NT2/D1 (cell line): ENCODE data around the gene TYRO3.

ENCODE experiments used
- DNase-seq: peaks from one replicate; pipeline ENCODE4 v3.0.0-alpha.2; 2011; ENCODE audit warnings: low read depth, low spot score
- H3K27me3 ChIP-seq: 2 replicates; pipeline ENCODE4 v1.6.0; 2011; ENCODE audit warnings: mild to moderate bottlenecking; ENCODE audit not compliant: insufficient read length, insufficient read depth
- H3K36me3 ChIP-seq: 2 replicates; pipeline ENCODE4 v1.6.1; 2011; ENCODE audit warnings: mild to moderate bottlenecking, low read length, mixed read lengths; ENCODE audit not compliant: insufficient read depth, insufficient read length
- H3K4me1 ChIP-seq: 2 replicates; pipeline ENCODE4 v1.5.1; 2011; ENCODE audit not compliant: insufficient read depth, insufficient read length
- H3K4me3 ChIP-seq: 2 replicates; pipeline ENCODE4 v1.5.1; 2011; ENCODE audit warnings: low read depth; ENCODE audit not compliant: insufficient read length
- H3K9ac ChIP-seq: 2 replicates; pipeline ENCODE4 v1.6.0; 2011; ENCODE audit warnings: low read depth; ENCODE audit not compliant: insufficient read length
- H3K9me3 ChIP-seq: 2 replicates; pipeline ENCODE4 v1.5.1; 2011; ENCODE audit warnings: mild to moderate bottlenecking, low read length; ENCODE audit not compliant: insufficient read depth
- SUZ12 ChIP-seq: IDR thresholded peaks from 2 replicates; pipeline ENCODE4 v1.6.1; 2011; ENCODE audit not compliant: insufficient read length, insufficient read depth; ENCODE audit errors: extremely low read depth
- YY1 ChIP-seq: IDR thresholded peaks from 2 replicates; pipeline ENCODE4 v1.6.1; 2011; ENCODE audit not compliant: insufficient read length, insufficient read depth
- ZNF274 ChIP-seq: IDR thresholded peaks from 2 replicates; pipeline ENCODE4 v1.6.1; 2011; ENCODE audit warnings: mild to moderate bottlenecking, low read depth, low read length

TYRO3 gene

GRCh38 chr15:41513506-41514227 lies 45.3 kb upstream of the TYRO3 start, which contains the start of gene LTK:
Gene LTK, minus strand, starts transcription at chr15:41513827. Its CDS starts 118 bp downstream, at chr15:41513709.
- H3K4me1 ChIP-seq = peaks cover 7% of the 10 kb centered on the region
- H3K9me3 ChIP-seq = no peaks in the 10 kb centered on the region
- no peak within 1 kb of the TSS for H3K4me3 ChIP-seq
- TF ChIP-seq ZNF274 = no peak
- peaks cover 33% of the 10 kb centered on the region for H3K36me3 ChIP-seq
- peaks cover 4% of the 10 kb centered on the region for H3K27me3 ChIP-seq
- DNase-seq = no peak
- no peak within 1 kb of the TSS for H3K9ac ChIP-seq

GRCh38 chr15:41517895-41518449 lies 41.0 kb upstream of the TYRO3 start:
- no peak for TF ChIP-seq SUZ12
- peaks cover 64% of the 10 kb centered on the region for H3K36me3 ChIP-seq

GRCh38 chr15:41520636-41521035 lies 38.4 kb upstream of the TYRO3 start:
- DNase-seq = no peak
- Histone ChIP-seq H3K9me3 (no peaks in the 10 kb centered on the region), H3K4me1 (no peaks in the 10 kb centered on the region), H3K9ac (no peak overlapping the region), H3K4me3 (no peak overlapping the region), H3K27me3 (no peaks in the 10 kb centered on the region), H3K36me3 (peaks cover 75% of the 10 kb centered on the region)
- TF ChIP-seq YY1 = no peak
- no peak for TF ChIP-seq ZNF274
- no peak for TF ChIP-seq SUZ12

More at GRCh38 chr15:41517895-41518449, 41.0 kb upstream of the TYRO3 start:
- H3K9ac ChIP-seq = no peak overlapping the region
- no peaks in the 10 kb centered on the region for H3K9me3 ChIP-seq
- H3K27me3 ChIP-seq = no peaks in the 10 kb centered on the region
- no peak for DNase-seq
- peaks cover 4% of the 10 kb centered on the region for H3K4me1 ChIP-seq
- H3K4me3 ChIP-seq = no peak overlapping the region

- Histone ChIP-seq H3K4me1 (no peaks in the 10 kb centered on the region), H3K9ac (no peak overlapping the region), H3K27me3 (no peaks in the 10 kb centered on the region), H3K36me3 (peaks cover 80% of the 10 kb centered on the region), H3K9me3 (no peaks in the 10 kb centered on the region), H3K4me3 (no peak overlapping the region)
- DNase-seq = no peak
- TF ChIP-seq ZNF274 = no peak
- no peak for TF ChIP-seq YY1
- TF ChIP-seq SUZ12 = no peak
Observed at GRCh38 chr15:41521614-41522013, 37.4 kb upstream of the TYRO3 start.

GRCh38 chr15:41523097-41523496 lies 35.9 kb upstream of the TYRO3 start:
- H3K36me3 ChIP-seq = peaks cover 80% of the 10 kb centered on the region
- TF ChIP-seq ZNF274 = no peak
- TF ChIP-seq YY1 = no peak
- TF ChIP-seq SUZ12 = no peak

GRCh38 chr15:41530363-41530956 lies 28.6 kb upstream of the TYRO3 start:
- Histone ChIP-seq H3K36me3 (peaks cover 78% of the 10 kb centered on the region), H3K4me3 (no peak overlapping the region), H3K9me3 (no peaks in the 10 kb centered on the region), H3K27me3 (no peaks in the 10 kb centered on the region), H3K9ac (no peak overlapping the region), H3K4me1 (no peaks in the 10 kb centered on the region)
- no peak for TF ChIP-seq YY1
- no peak for TF ChIP-seq ZNF274
- no peak for TF ChIP-seq SUZ12
- DNase-seq = no peak

More at GRCh38 chr15:41523097-41523496, 35.9 kb upstream of the TYRO3 start:
- Histone ChIP-seq H3K27me3 (no peaks in the 10 kb centered on the region), H3K4me1 (no peaks in the 10 kb centered on the region), H3K4me3 (no peak overlapping the region), H3K9ac (no peak overlapping the region), H3K9me3 (no peaks in the 10 kb centered on the region)
- DNase-seq = no peak

- Histone ChIP-seq H3K27me3 (no peaks in the 10 kb centered on the region), H3K4me3 (no peak overlapping the region), H3K9ac (no peak overlapping the region), H3K36me3 (peaks cover 61% of the 10 kb centered on the region), H3K9me3 (no peaks in the 10 kb centered on the region), H3K4me1 (no peaks in the 10 kb centered on the region)
- no peak for DNase-seq
- TF ChIP-seq YY1 = no peak
- TF ChIP-seq ZNF274 = no peak
- no peak for TF ChIP-seq SUZ12
Observed at GRCh38 chr15:41535544-41535943, 23.5 kb upstream of the TYRO3 start.
